CD4-positive, alpha-beta memory T cell (primary cell): ENCODE results near the gene NRXN3. TPM values are rescaled to one million over a fixed set of nuclear protein-coding genes. Genes with fewer than 3 reads are reported as not detected.
A peak's percentile ranks its signal among the peaks of the same experiment; 100 is the strongest.
"Not testable (repeated sequence)": the region's sequence is repeated elsewhere in the genome, so short reads cannot be mapped to it uniquely, and the experiment has no call there.

Experiments used
- CTCF ChIA-PET: fragments of 350-600 bp; sonication (Branson Sonifier 250); formaldehyde crosslinking; loops from one replicate; lab custom pipeline; 2021; ENCODE audit warnings: inconsistent platforms; ENCODE audit not compliant: partially characterized antibody; lab: Charles Lee
- POLR2A ChIA-PET: fragments of 350-600 bp; sonication (Branson Sonifier 250); formaldehyde crosslinking; loops from one replicate; lab custom pipeline; 2021; ENCODE audit not compliant: partially characterized antibody; lab: Charles Lee
- DNase-seq, 5 donors: peaks; one replicate each; pipeline versions ENCODE4 v3.0.0 to v3.0.0-alpha.2; 2020 to 2022; ENCODE audit warnings: mixed read lengths in 1 of 5
- H3K27ac ChIP-seq: one replicate; pipeline ENCODE4 v1.7.0; 2013; ENCODE audit warnings: low read depth, low read length
- H3K27me3 ChIP-seq: 2 replicates; pipeline ENCODE4 v1.7.0; 2013; ENCODE audit warnings: mild to moderate bottlenecking, low read length, moderate library complexity; ENCODE audit not compliant: insufficient read depth
- H3K36me3 ChIP-seq: 2 replicates; pipeline ENCODE4 v1.7.0; 2013; ENCODE audit warnings: mild to moderate bottlenecking, low read length, moderate library complexity; ENCODE audit not compliant: insufficient read depth
- H3K4me1 ChIP-seq: 2 replicates; pipeline ENCODE4 v1.7.0; 2013; ENCODE audit warnings: mild to moderate bottlenecking, low read length, moderate library complexity; ENCODE audit not compliant: insufficient read depth
- H3K4me3 ChIP-seq, 2 donors: one replicate each; pipeline ENCODE4 v1.7.0; 2013; ENCODE audit warnings: low read length in 2 of 2, mild to moderate bottlenecking in 1 of 2
- H3K9me3 ChIP-seq, 2 donors: one replicate each; pipeline ENCODE4 v1.7.0; 2013; ENCODE audit warnings: low read length in 2 of 2, control low read depth in 1 of 2; ENCODE audit not compliant: control insufficient read depth in 1 of 2
- H3K27ac Mint-ChIP-seq, 7 donors: one replicate each; pipeline ENCODE4 v1.8.0; 2020 to 2021; ENCODE audit warnings: mixed read lengths in 7 of 7, mild to moderate bottlenecking in 6 of 7, inconsistent platforms in 3 of 7, moderate library complexity in 3 of 7
- H3K27me3 Mint-ChIP-seq, 2 donors: one replicate each; pipeline ENCODE4 v1.8.0; 2020 to 2021; ENCODE audit warnings: mixed read lengths in 2 of 2
- H3K36me3 Mint-ChIP-seq, 2 donors: one replicate each; pipeline ENCODE4 v1.8.0; 2020 to 2021; ENCODE audit warnings: mixed read lengths in 2 of 2, inconsistent platforms in 1 of 2, mild to moderate bottlenecking in 1 of 2
- H3K4me1 Mint-ChIP-seq, 4 donors: one replicate each; pipeline ENCODE4 v1.8.0; 2020 to 2021; ENCODE audit warnings: mixed read lengths in 4 of 4, mild to moderate bottlenecking in 1 of 4
- H3K4me3 Mint-ChIP-seq, 8 donors: one replicate each; pipeline ENCODE4 v1.8.0; 2020 to 2021; ENCODE audit warnings: mixed read lengths in 8 of 8, mild to moderate bottlenecking in 7 of 8, moderate library complexity in 6 of 8, inconsistent platforms in 3 of 8
- H3K9me3 Mint-ChIP-seq, 8 donors: one replicate each; pipeline ENCODE4 v1.8.0; 2020 to 2021; ENCODE audit warnings: mixed read lengths in 8 of 8, mild to moderate bottlenecking in 5 of 8, inconsistent platforms in 3 of 8, moderate library complexity in 1 of 8
- intact Hi-C: fragments of 100-400 bp; cut with micrococcal nuclease; formaldehyde crosslinking; loops from one replicate; pipeline ENCODE4 v1.15.1; 2023
- polyA plus RNA-seq, 2 donors: library from polyadenylated mRNA; unstranded; fragments of 300-500 nt; fragmentation: Illumina TruSeq; gene quantifications; one replicate each; pipeline ENCODE4 v1.2.3, GENCODE V29; 2021
- total RNA-seq, 2 experiments: library from RNA; stranded (reverse); gene quantifications; one replicate each; pipeline ENCODE4 v1.2.3, GENCODE V29; 2021

The NRXN3 gene
- total and polyA plus RNA-seq, 4 experiments from 2014 or later, result not detected

DNA sequence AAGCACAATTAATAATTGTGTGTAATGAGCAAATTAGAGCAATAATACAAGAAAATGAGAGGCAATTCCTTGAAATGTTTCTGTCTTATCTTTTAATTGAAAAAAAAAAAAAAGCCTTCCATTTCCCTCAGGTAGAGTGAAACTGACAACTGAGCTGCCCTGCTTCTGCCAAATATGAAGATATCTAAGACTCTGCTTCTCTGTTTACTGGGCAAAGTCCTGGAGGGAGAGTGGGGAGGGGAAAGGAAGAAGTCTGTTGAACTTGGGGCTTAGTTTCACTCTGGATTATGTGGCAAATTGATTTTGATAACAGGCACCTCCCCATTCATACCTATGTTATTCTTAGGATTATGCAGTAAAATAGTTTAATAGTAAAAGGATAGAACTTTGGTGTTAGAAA lies 364.9 kb downstream of the NRXN3 start:
- intact Hi-C loops, result no loop called here
- H3K27ac Mint-ChIP-seq, result no peak overlapping the region

DNA sequence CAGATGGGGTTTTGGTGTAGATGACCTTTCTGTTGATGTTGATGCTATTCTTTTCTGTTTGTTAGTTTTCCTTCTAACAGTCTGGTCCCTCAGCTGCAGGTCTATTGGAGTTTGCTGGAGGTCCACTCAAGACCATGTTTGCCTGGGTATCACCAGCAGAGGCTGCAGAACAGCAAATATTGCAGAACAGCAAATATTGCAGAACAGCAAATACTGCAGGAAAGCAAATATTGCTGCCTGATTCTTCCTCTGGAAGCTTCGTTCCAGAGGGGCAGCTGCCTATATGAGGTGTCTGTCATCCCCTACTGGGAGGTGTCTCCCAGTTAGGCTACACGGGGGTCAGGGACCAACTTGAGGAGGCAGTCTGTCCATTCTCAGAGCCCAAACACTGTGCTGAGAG lies 371.6 kb downstream of the NRXN3 start:
- peaks cover 0 to 29% (median 16%) of the 10 kb centered on the region in 8 donors for H3K9me3 Mint-ChIP-seq
- intact Hi-C loops, H3K36me3 Mint-ChIP-seq, H3K9me3 ChIP-seq, H3K4me3 ChIP-seq, H3K4me1 Mint-ChIP-seq, CTCF ChIA-PET, H3K27me3 ChIP-seq, H3K36me3 ChIP-seq, DNase-seq, POLR2A ChIA-PET, H3K27ac ChIP-seq, H3K27me3 Mint-ChIP-seq, H3K4me1 ChIP-seq, H3K4me3 Mint-ChIP-seq: not testable (repeated sequence)
- peak overlapping the region in 1 of 7 donors; percentile 50 for H3K27ac Mint-ChIP-seq

More for the DNA sequence above, 364.9 kb downstream of the NRXN3 start:
- H3K4me3 Mint-ChIP-seq, result no peak overlapping the region
- H3K9me3 Mint-ChIP-seq, result peaks cover 7 to 44% (median 15%) of the 10 kb centered on the region in 8 donors
- H3K36me3 Mint-ChIP-seq, result no peaks in the 10 kb centered on the region
- Histone ChIP-seq H3K36me3 (no peaks in the 10 kb centered on the region), H3K27ac (no peak overlapping the region), H3K4me1 (no peaks in the 10 kb centered on the region), H3K4me3 (no peak overlapping the region), H3K9me3 (no peaks in the 10 kb centered on the region), H3K27me3 (no peaks in the 10 kb centered on the region)
- ChIA-PET POLR2A (no interaction called here), CTCF (no interaction called here)
- DNase-seq, result no peak
- H3K4me1 Mint-ChIP-seq, result no peaks in the 10 kb centered on the region
- peaks cover 0 to 1% of the 10 kb centered on the region in 2 donors for H3K27me3 Mint-ChIP-seq

GRCh38 chr14:78543433-78543832 lies 373.3 kb downstream of the NRXN3 start:
- ChIA-PET POLR2A (no interaction called here), CTCF (no interaction called here)
- intact Hi-C loops, result no loop called here
- Mint-ChIP-seq H3K4me3 (no peak overlapping the region), H3K27me3 (peaks cover 0 to 1% of the 10 kb centered on the region in 2 donors), H3K4me1 (no peaks in the 10 kb centered on the region), H3K36me3 (no peaks in the 10 kb centered on the region), H3K9me3 (peaks cover 0 to 19% (median 6%) of the 10 kb centered on the region in 8 donors), H3K27ac (no peak overlapping the region)
- DNase-seq, result no peak
- Histone ChIP-seq H3K36me3 (no peaks in the 10 kb centered on the region), H3K4me3 (no peak overlapping the region), H3K4me1 (no peaks in the 10 kb centered on the region), H3K27ac (no peak overlapping the region), H3K27me3 (no peaks in the 10 kb centered on the region), H3K9me3 (no peaks in the 10 kb centered on the region)

DNA sequence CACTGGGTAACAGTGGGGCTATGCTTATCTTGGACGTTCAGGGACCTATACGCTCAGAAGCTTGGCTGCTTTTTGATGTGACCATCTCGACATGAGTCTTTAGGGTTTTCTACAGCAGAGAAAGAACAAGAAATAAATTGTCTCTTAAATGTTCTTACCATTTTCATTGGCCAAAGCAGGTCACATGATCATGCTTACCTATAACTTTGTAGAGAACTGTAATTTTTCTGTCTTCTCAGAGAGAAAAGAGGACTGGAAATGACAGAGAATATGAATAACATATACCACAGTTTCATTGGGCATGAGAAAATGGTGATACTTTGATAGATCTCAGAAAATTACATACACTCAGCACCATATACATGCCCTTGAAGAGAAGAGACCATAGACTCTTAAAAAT lies 390.9 kb downstream of the NRXN3 start:
- no peaks in the 10 kb centered on the region for H3K9me3 ChIP-seq
- ChIA-PET POLR2A (no interaction called here), CTCF (no interaction called here)
- intact Hi-C loops, result no loop called here
- no peak overlapping the region for H3K27ac Mint-ChIP-seq
- no peak for DNase-seq
- no peak overlapping the region for H3K4me3 Mint-ChIP-seq
- no peaks in the 10 kb centered on the region for H3K4me1 Mint-ChIP-seq
- no peak overlapping the region for H3K4me3 ChIP-seq
- no peaks in the 10 kb centered on the region for H3K27me3 ChIP-seq
- no peak overlapping the region for H3K27ac ChIP-seq
- no peaks in the 10 kb centered on the region for H3K36me3 ChIP-seq
- H3K4me1 ChIP-seq, result no peaks in the 10 kb centered on the region
- H3K9me3 Mint-ChIP-seq, result peaks cover 0 to 1% (median 0%) of the 10 kb centered on the region in 8 donors
- H3K36me3 Mint-ChIP-seq, result no peaks in the 10 kb centered on the region
- no peaks in the 10 kb centered on the region for H3K27me3 Mint-ChIP-seq

GRCh38 chr14:78566026-78566858 lies 396.1 kb downstream of the NRXN3 start:
- Histone ChIP-seq H3K4me1 (no peaks in the 10 kb centered on the region), H3K4me3 (no peak overlapping the region), H3K27ac (no peak overlapping the region), H3K36me3 (no peaks in the 10 kb centered on the region), H3K27me3 (no peaks in the 10 kb centered on the region), H3K9me3 (no peaks in the 10 kb centered on the region)
- Mint-ChIP-seq H3K9me3 (peaks cover 0 to 2% (median 0%) of the 10 kb centered on the region in 8 donors), H3K4me3 (peak overlapping the region in 6 of 8 donors; percentile 15 to 66 (median 40)), H3K27ac (peak overlapping the region in 3 of 7 donors; percentile 15 to 62 (median 17)), H3K27me3 (no peaks in the 10 kb centered on the region), H3K4me1 (peaks cover 0 to 2% (median 0%) of the 10 kb centered on the region in 4 donors), H3K36me3 (no peaks in the 10 kb centered on the region)
- intact Hi-C loops, result no loop called here
- ChIA-PET CTCF (interaction anchor here (0.6 to 4.5 kb wide), 13 partner anchors 9 to 707 kb away, joined by 3 to 24 read pairs (median 5); no protein-coding TSS in a partner anchor), POLR2A (no interaction called here)
- peak; percentile 21 to 40 (median 27) for DNase-seq

DNA sequence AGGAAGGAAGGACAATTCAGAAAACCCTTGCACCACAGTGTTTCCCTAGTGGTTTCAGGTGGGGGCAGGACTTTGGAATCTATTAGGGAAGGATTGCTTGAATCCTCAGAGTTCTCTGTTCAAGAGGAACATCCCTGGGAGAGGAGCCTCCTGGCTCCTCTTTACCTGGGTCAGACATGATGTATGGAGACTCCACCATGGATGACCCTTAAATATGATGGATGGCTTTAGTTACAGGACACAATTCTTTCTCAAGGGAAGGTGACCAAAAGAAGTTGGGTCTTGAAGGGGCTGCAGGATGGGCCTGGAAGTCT lies 396.6 kb downstream of the NRXN3 start:
- Histone ChIP-seq H3K4me3 (no peak overlapping the region), H3K9me3 (no peaks in the 10 kb centered on the region), H3K27me3 (no peaks in the 10 kb centered on the region), H3K4me1 (no peaks in the 10 kb centered on the region), H3K27ac (no peak overlapping the region), H3K36me3 (no peaks in the 10 kb centered on the region)
- peaks cover 0 to 2% (median 0%) of the 10 kb centered on the region in 8 donors for H3K9me3 Mint-ChIP-seq
- no peaks in the 10 kb centered on the region for H3K36me3 Mint-ChIP-seq
- ChIA-PET CTCF (interaction anchor here (0.6 to 4.5 kb wide), 12 partner anchors 9 to 707 kb away, joined by 3 to 24 read pairs (median 6); no protein-coding TSS in a partner anchor), POLR2A (no interaction called here)
- H3K4me3 Mint-ChIP-seq, result no peak overlapping the region
- intact Hi-C loops, result no loop called here
- peaks cover 0 to 2% (median 0%) of the 10 kb centered on the region in 4 donors for H3K4me1 Mint-ChIP-seq
- H3K27me3 Mint-ChIP-seq, result no peaks in the 10 kb centered on the region
- peak overlapping the region in 1 of 7 donors; percentile 15 for H3K27ac Mint-ChIP-seq
- DNase-seq, result no peak

- no peaks in the 10 kb centered on the region for H3K27me3 ChIP-seq
- Mint-ChIP-seq H3K27me3 (no peaks in the 10 kb centered on the region), H3K9me3 (peaks cover 0 to 4% (median under 1%) of the 10 kb centered on the region in 8 donors), H3K4me1 (peaks cover 0 to 2% (median 0%) of the 10 kb centered on the region in 4 donors), H3K4me3 (no peak overlapping the region), H3K36me3 (no peaks in the 10 kb centered on the region), H3K27ac (no peak overlapping the region)
- no peaks in the 10 kb centered on the region for H3K4me1 ChIP-seq
- CTCF ChIA-PET, result interaction anchor here (0.9 to 4.5 kb wide), 6 partner anchors 10 to 708 kb away, joined by 3 to 24 read pairs (median 6); no protein-coding TSS in a partner anchor
- no peaks in the 10 kb centered on the region for H3K9me3 ChIP-seq
- H3K27ac ChIP-seq, result no peak overlapping the region
- POLR2A ChIA-PET, result no interaction called here
- H3K4me3 ChIP-seq, result no peak overlapping the region
- no peak for DNase-seq
- intact Hi-C loops, result no loop called here
- H3K36me3 ChIP-seq, result no peaks in the 10 kb centered on the region
Observed at GRCh38 chr14:78567343-78567742, 397.2 kb downstream of the NRXN3 start.
